ENCODE measurements around the gene ZDHHC21. TPM values are rescaled to one million over a fixed set of nuclear protein-coding genes. Genes with fewer than 3 reads are reported as not detected.
"Not testable (repeated sequence)": the region's sequence is repeated elsewhere in the genome, so short reads cannot be mapped to it uniquely, and the experiment has no call there.

Gene ZDHHC21
- total RNA-seq, 2 experiments from 2014 or later: 9.8 to 10.2 TPM

DNA sequence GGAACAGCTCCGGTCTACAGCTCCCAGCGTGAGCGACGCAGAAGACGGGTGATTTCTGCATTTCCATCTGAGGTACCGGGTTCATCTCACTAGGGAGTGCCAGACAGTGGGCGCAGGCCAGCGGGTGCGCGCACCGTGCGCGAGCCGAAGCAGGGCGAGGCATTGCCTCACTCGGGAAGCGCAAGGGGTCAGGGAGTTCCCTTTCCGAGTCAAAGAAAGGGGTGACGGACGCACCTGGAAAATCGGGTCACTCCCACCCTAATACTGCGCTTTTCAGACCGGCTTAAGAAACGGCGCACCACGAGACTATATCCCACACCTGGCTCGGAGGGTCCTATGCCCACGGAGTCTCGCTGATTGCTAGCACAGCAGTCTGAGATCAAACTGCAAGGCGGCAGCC lies 29.2 kb downstream of the ZDHHC21 start:
- H3K4me3 Mint-ChIP-seq; CTCF ChIA-PET; H3K36me3 Mint-ChIP-seq; H3K9me3 Mint-ChIP-seq (ENCODE audit: low read depth); DNase-seq; H3K27ac Mint-ChIP-seq; H3K4me1 Mint-ChIP-seq; ATAC-seq; H3K27me3 Mint-ChIP-seq: not testable (repeated sequence)

DNA sequence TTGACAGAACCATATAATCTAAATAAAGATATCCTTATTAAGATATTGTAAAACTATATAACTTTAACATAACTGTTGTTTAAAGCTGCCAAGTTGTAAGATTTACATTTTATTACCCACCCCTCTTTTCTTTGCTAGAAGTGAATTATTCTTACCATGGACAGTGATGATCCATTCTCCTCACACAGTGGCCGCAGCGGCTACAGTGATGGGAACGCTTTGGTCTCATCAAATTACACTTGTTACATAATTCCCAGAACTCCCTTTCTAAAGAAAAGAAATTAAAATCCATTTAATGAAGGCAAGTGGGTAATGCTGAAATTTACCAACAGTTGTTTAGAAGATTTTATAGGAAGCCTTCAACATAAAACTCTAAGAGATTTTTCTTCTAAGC lies 31.2 kb downstream of the ZDHHC21 start:
- H3K36me3 Mint-ChIP-seq: peaks cover 18% of the 10 kb centered on the region
- no peaks in the 10 kb centered on the region for H3K9me3 Mint-ChIP-seq (ENCODE audit: low read depth)
- DNase-seq (no peak), ATAC-seq (no peak)
- no peaks in the 10 kb centered on the region for H3K27me3 Mint-ChIP-seq
- CTCF ChIA-PET: interaction anchor here (0.8 to 1.6 kb wide), 8 partner anchors 9 to 308 kb away, joined by 3 to 8 read pairs (median 4); no protein-coding TSS in a partner anchor
- H3K4me3 Mint-ChIP-seq: no peak overlapping the region
- H3K4me1 Mint-ChIP-seq: no peaks in the 10 kb centered on the region
- no peak overlapping the region for H3K27ac Mint-ChIP-seq

- H3K9me3 Mint-ChIP-seq (ENCODE audit: low read depth): no peaks in the 10 kb centered on the region
- H3K27me3 Mint-ChIP-seq: no peaks in the 10 kb centered on the region
- peaks cover 21% of the 10 kb centered on the region for H3K36me3 Mint-ChIP-seq
- CTCF ChIA-PET: interaction anchor here (0.7 to 1.6 kb wide), 11 partner anchors 9 to 1639 kb away, joined by 3 to 8 read pairs (median 4); no protein-coding TSS in a partner anchor
- no peak overlapping the region for H3K27ac Mint-ChIP-seq
- ATAC-seq: no peak
- H3K4me1 Mint-ChIP-seq: no peaks in the 10 kb centered on the region
- DNase-seq: no peak
- no peak overlapping the region for H3K4me3 Mint-ChIP-seq
These were observed 31.7 kb downstream of the ZDHHC21 start for GRCh38 chr9:14661421-14662059.

DNA sequence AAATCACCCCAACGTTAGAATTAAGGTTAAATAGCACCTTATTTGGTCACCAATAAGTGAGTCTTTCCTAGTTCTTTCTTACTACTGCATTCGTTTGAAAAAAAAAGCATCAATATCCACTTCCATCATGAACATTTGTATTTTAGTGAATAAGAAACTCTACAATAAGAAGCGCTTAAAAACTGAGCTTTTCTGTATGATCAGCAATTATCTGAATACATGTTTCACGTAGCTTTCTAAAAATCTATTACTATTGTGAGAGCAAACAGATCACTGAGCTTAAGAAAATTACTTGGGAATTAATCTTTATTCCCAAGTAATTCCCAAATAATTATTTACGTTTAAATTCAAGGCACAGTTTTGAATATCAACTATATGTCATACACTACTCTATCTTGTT lies 32.5 kb downstream of the ZDHHC21 start:
- no peak for ATAC-seq
- Mint-ChIP-seq H3K27ac (no peak overlapping the region), H3K4me1 (no peaks in the 10 kb centered on the region), H3K4me3 (no peak overlapping the region), H3K36me3 (peaks cover 25% of the 10 kb centered on the region), H3K27me3 (no peaks in the 10 kb centered on the region), H3K9me3 (ENCODE audit: low read depth) (peaks cover 1% of the 10 kb centered on the region)
- CTCF ChIA-PET: interaction anchor here (0.7 to 1.6 kb wide), 8 partner anchors 8 to 1640 kb away, joined by 3 to 8 read pairs (median 4); no protein-coding TSS in a partner anchor
- DNase-seq: no peak

DNA sequence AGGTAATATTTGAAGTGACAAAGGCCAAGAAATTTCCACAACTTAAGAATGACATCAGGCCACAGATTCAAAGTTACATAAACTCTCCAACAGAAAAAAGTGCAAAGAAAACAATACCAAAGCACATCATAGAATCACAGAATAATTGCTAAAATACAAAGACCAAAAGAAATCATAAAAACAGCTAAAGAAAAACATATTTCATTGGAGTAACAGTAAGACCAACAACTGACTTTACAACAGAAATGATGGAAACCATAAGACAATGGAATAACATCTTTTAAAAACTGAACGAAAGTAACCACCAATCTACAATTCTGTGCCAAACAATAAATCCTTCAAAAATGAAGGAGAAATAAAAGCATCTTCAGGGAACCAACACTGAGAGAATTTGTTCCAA lies 38.3 kb downstream of the ZDHHC21 start:
- Mint-ChIP-seq H3K4me1 (no peaks in the 10 kb centered on the region), H3K9me3 (ENCODE audit: low read depth) (peaks cover 9% of the 10 kb centered on the region), H3K36me3 (peaks cover 41% of the 10 kb centered on the region), H3K4me3 (no peak overlapping the region), H3K27me3 (no peaks in the 10 kb centered on the region), H3K27ac (no peak overlapping the region)
- ATAC-seq (no peak), DNase-seq (no peak)
- CTCF ChIA-PET: no interaction called here

DNA sequence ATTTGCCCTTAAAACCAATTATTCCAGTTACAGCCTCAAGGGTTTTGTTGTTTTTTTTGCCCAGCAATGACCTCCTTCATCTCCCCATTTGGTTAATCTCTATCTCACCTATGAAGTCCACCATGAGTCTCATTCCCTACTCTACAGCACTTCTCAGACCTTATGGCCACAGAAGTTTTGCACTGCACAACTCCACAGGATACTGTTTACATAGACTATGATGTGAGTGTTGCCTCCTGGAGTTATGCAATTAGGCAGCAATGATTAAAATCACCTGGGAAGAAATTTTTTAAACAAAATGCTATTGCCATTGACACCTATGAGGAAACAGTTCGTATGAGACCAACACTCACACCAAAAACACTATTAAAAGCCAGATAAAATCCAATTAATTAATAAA lies 39.7 kb downstream of the ZDHHC21 start:
- no peak for ATAC-seq

GRCh38 chr9:14652729-14653377 lies 40.4 kb downstream of the ZDHHC21 start:
- ATAC-seq (no peak), DNase-seq (no peak)
- H3K9me3 Mint-ChIP-seq (ENCODE audit: low read depth): peaks cover 9% of the 10 kb centered on the region
- no peaks in the 10 kb centered on the region for H3K4me1 Mint-ChIP-seq
- peaks cover 33% of the 10 kb centered on the region for H3K36me3 Mint-ChIP-seq
- CTCF ChIA-PET: interaction anchor here (0.7 to 1.3 kb wide), 7 partner anchors 9 to 188 kb away, joined by 3 to 8 read pairs (median 3); no protein-coding TSS in a partner anchor
- H3K4me3 Mint-ChIP-seq: no peak overlapping the region
- no peak overlapping the region for H3K27ac Mint-ChIP-seq
- no peaks in the 10 kb centered on the region for H3K27me3 Mint-ChIP-seq

More for the DNA sequence above, 39.7 kb downstream of the ZDHHC21 start:
- CTCF ChIA-PET: interaction anchor here (1.2 kb wide), 1 partner anchor 188 kb away, joined by 3 read pairs; no protein-coding TSS in a partner anchor
- H3K4me3 Mint-ChIP-seq: no peak overlapping the region
- no peaks in the 10 kb centered on the region for H3K4me1 Mint-ChIP-seq
- DNase-seq: no peak
- peaks cover 9% of the 10 kb centered on the region for H3K9me3 Mint-ChIP-seq (ENCODE audit: low read depth)
- no peak overlapping the region for H3K27ac Mint-ChIP-seq
- H3K36me3 Mint-ChIP-seq: peaks cover 35% of the 10 kb centered on the region
- no peaks in the 10 kb centered on the region for H3K27me3 Mint-ChIP-seq

DNA sequence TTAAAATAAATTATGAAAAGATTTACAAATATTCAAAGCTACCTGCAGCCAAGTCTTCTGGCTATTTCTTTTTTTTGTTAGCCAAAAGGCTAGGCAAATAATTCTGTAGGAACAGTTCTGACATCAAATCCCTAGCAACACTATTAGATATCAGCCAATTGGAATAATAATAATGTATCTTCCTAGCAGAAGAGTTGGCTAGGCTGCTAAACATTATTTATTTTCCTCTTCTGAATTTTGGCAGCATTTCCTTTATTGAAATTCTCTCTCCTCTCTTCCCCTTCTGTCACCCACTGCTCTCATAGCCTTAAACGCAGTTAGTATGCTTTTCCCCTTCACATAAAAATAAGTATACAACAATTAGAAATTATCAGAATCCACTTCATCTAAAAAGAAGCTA lies 42.6 kb downstream of the ZDHHC21 start:
- no peak for DNase-seq
- Mint-ChIP-seq H3K4me3 (no peak overlapping the region), H3K4me1 (peaks cover 10% of the 10 kb centered on the region), H3K27me3 (no peaks in the 10 kb centered on the region), H3K27ac (no peak overlapping the region), H3K36me3 (peaks cover 24% of the 10 kb centered on the region), H3K9me3 (ENCODE audit: low read depth) (peaks cover 7% of the 10 kb centered on the region)
- ATAC-seq: no peak
- CTCF ChIA-PET: interaction anchor here (1.8 kb wide), 1 partner anchor 11 kb away, joined by 7 read pairs; no protein-coding TSS in a partner anchor

- Mint-ChIP-seq H3K27me3 (no peaks in the 10 kb centered on the region), H3K9me3 (ENCODE audit: low read depth) (no peaks in the 10 kb centered on the region), H3K4me1 (peaks cover 19% of the 10 kb centered on the region), H3K4me3 (no peak overlapping the region), H3K36me3 (peaks cover 9% of the 10 kb centered on the region), H3K27ac (no peak overlapping the region)
- DNase-seq (no peak), ATAC-seq (no peak)
- CTCF ChIA-PET: no interaction called here
These were observed 47.6 kb downstream of the ZDHHC21 start for GRCh38 chr9:14645648-14646047.

- Mint-ChIP-seq H3K9me3 (ENCODE audit: low read depth) (no peaks in the 10 kb centered on the region), H3K4me3 (no peak overlapping the region), H3K27ac (no peak overlapping the region), H3K4me1 (peaks cover 10% of the 10 kb centered on the region), H3K36me3 (peaks cover 16% of the 10 kb centered on the region), H3K27me3 (no peaks in the 10 kb centered on the region)
- no peak for DNase-seq
- CTCF ChIA-PET: no interaction called here
- ATAC-seq: no peak
These were observed 52.3 kb downstream of the ZDHHC21 start for GRCh38 chr9:14640967-14641366.

DNA sequence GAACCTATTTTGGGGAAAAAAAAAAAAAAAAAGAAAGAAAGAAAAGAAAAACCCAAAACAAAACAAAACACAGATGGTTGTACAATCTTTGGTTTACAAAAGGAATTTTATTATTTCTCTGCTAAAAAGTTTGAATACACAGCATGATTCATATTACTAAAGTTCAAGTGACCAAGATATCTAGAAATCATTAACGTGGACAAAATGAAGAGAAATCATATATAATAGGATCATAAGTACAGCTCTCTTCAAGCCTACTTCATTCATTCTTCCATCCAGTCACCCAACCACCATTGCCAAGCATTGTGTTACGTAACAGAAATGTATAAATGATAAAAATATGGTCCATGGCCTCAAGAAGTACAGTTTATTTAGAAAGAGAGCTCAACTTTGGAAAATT lies 52.9 kb downstream of the ZDHHC21 start:
- ATAC-seq: no peak

GRCh38 chr9:14633906-14634565 lies 59.2 kb downstream of the ZDHHC21 start:
- no peak overlapping the region for H3K27ac Mint-ChIP-seq
- peaks cover 32% of the 10 kb centered on the region for H3K36me3 Mint-ChIP-seq
- ATAC-seq: no peak
- CTCF ChIA-PET: no interaction called here
- no peaks in the 10 kb centered on the region for H3K27me3 Mint-ChIP-seq
- DNase-seq: no peak
- no peaks in the 10 kb centered on the region for H3K9me3 Mint-ChIP-seq (ENCODE audit: low read depth)
- H3K4me3 Mint-ChIP-seq: no peak overlapping the region
- H3K4me1 Mint-ChIP-seq: peaks cover 3% of the 10 kb centered on the region

More for the DNA sequence above, 52.9 kb downstream of the ZDHHC21 start:
- no peak for DNase-seq
- H3K4me3 Mint-ChIP-seq: no peak overlapping the region
- CTCF ChIA-PET: no interaction called here
- H3K27me3 Mint-ChIP-seq: no peaks in the 10 kb centered on the region
- no peak overlapping the region for H3K27ac Mint-ChIP-seq
- no peaks in the 10 kb centered on the region for H3K9me3 Mint-ChIP-seq (ENCODE audit: low read depth)
- H3K4me1 Mint-ChIP-seq: peaks cover 6% of the 10 kb centered on the region
- peaks cover 16% of the 10 kb centered on the region for H3K36me3 Mint-ChIP-seq

GRCh38 chr9:14633148-14633547 lies 60.1 kb downstream of the ZDHHC21 start:
- H3K36me3 Mint-ChIP-seq: peaks cover 29% of the 10 kb centered on the region
- DNase-seq (no peak), ATAC-seq (no peak)
- H3K27me3 Mint-ChIP-seq: no peaks in the 10 kb centered on the region
- no peak overlapping the region for H3K27ac Mint-ChIP-seq
- H3K4me3 Mint-ChIP-seq: no peak overlapping the region
- H3K4me1 Mint-ChIP-seq: peaks cover 3% of the 10 kb centered on the region
- H3K9me3 Mint-ChIP-seq (ENCODE audit: low read depth): no peaks in the 10 kb centered on the region
- CTCF ChIA-PET: no interaction called here
